SK-N-SH (cell line): ENCODE data around the gene GPR85. TPM values are rescaled to one million over a fixed set of nuclear protein-coding genes. Genes with fewer than 3 reads are reported as not detected.

Experiments
- CTCF ChIA-PET: fragments of 300-600, 350-600 bp; formaldehyde crosslinking; extraction: SDS; loops from one replicate; lab custom pipeline; 2021; lab: Yijun Ruan, JAX
- POLR2A ChIA-PET: fragments of 350-600 bp; sonication (Branson Sonifier 250); formaldehyde crosslinking; extraction: SDS; loops from one replicate; lab custom pipeline; 2020; ENCODE audit warnings: antibody characterized with exemption, inconsistent platforms; lab: Yijun Ruan, JAX
- DNase-seq: peaks from one replicate; pipeline ENCODE4 v3.0.0; 2012
- H2AFZ ChIP-seq: fragments of 200-600 bp; sonication (generic); 2 replicates; pipeline ENCODE4 v1.8.1; 2016; ENCODE audit warnings: antibody characterized with exemption, mild to moderate bottlenecking, low read depth
- H3F3A ChIP-seq: fragments of 200-600 bp; sonication (generic); replicated peaks from 2 replicates; pipeline ENCODE3; 2016; ENCODE audit warnings: antibody characterized with exemption, mild to moderate bottlenecking; ENCODE audit not compliant: insufficient read depth
- H3K27ac ChIP-seq, 2 experiments: fragments of 200-500 bp in 1 of 2; fragments of 200-600 bp in 1 of 2; sonication (Bioruptor generic) in 1 of 2; sonication (generic), shearing (Covaris generic) in 1 of 2; 2 replicates each; pipeline versions ENCODE4 v1.5.1 to v1.6.1; 2014 to 2016; ENCODE audit warnings: low read depth in 2 of 2, inconsistent platforms in 1 of 2, low read length in 1 of 2, mild to moderate bottlenecking in 1 of 2, mixed read lengths in 1 of 2
- H3K27me3 ChIP-seq: fragments of 200-600 bp; sonication (generic), shearing (Covaris generic); 2 replicates; pipeline ENCODE4 v1.6.1; 2016; ENCODE audit warnings: mixed run types; ENCODE audit not compliant: insufficient read depth
- H3K36me3 ChIP-seq, 2 experiments: fragments of 200-500 bp in 1 of 2; fragments of 200-600 bp in 1 of 2; sonication (Bioruptor generic) in 1 of 2; sonication (generic) in 1 of 2; replicated peaks in 1 of 2; 2 replicates each; pipeline versions ENCODE3 to v1.5.1; 2014 to 2016; ENCODE audit warnings: low read length in 1 of 2, mild to moderate bottlenecking in 1 of 2; ENCODE audit not compliant: insufficient read depth in 2 of 2, control insufficient read depth in 1 of 2
- H3K4me1 ChIP-seq, 2 experiments: fragments of 200-500 bp in 1 of 2; fragments of 200-600 bp in 1 of 2; sonication (Bioruptor generic) in 1 of 2; sonication (generic), shearing (Covaris generic) in 1 of 2; 2 replicates each; pipeline versions ENCODE4 v1.5.1 to v1.6.1; 2014 to 2016; ENCODE audit warnings: low read depth in 1 of 2, low read length in 1 of 2, mixed run types in 1 of 2; ENCODE audit not compliant: insufficient read depth in 2 of 2, control insufficient read depth in 1 of 2
- H3K4me2 ChIP-seq: fragments of 200-600 bp; sonication (generic), shearing (Covaris generic); 2 replicates; pipeline ENCODE4 v1.6.1; 2017; ENCODE audit warnings: mixed run types
- H3K4me3 ChIP-seq, 2 experiments: fragments of 200-500 bp in 1 of 2; fragments of 200-600 bp in 1 of 2; sonication (Bioruptor generic) in 1 of 2; sonication (generic), shearing (Covaris generic) in 1 of 2; 2 replicates each; pipeline versions ENCODE4 v1.5.1 to v1.8.1; 2014 to 2016; ENCODE audit warnings: low read depth in 2 of 2, inconsistent platforms in 1 of 2, low read length in 1 of 2, mild to moderate bottlenecking in 1 of 2, mixed read lengths in 1 of 2, moderate library complexity in 1 of 2
- H3K79me2 ChIP-seq: fragments of 200-600 bp; sonication (generic); 2 replicates; pipeline ENCODE4 v1.8.1; 2017; ENCODE audit warnings: mild to moderate bottlenecking; ENCODE audit not compliant: insufficient read depth
- H3K9ac ChIP-seq: fragments of 200-600 bp; sonication (generic); 2 replicates; pipeline ENCODE4 v1.6.1; 2017; ENCODE audit warnings: mixed run types
- H3K9me2 ChIP-seq: fragments of 200-600 bp; sonication (generic); 2 replicates; pipeline ENCODE4 v1.6.1; 2017; ENCODE audit warnings: mixed run types
- H3K9me3 ChIP-seq: fragments of 200-600 bp; sonication (generic); 2 replicates; pipeline ENCODE4 v1.6.1; 2017; ENCODE audit warnings: mixed run types, mild to moderate bottlenecking, moderate library complexity
- H4K20me1 ChIP-seq: fragments of 200-600 bp; sonication (generic); 2 replicates; pipeline ENCODE4 v1.6.1; 2017; ENCODE audit warnings: mild to moderate bottlenecking, mixed run types; ENCODE audit not compliant: insufficient read depth
- EP300 ChIP-seq, 2 experiments: IDR thresholded peaks; 2 replicates each; pipeline versions ENCODE4 v1.4.0 to v1.6.1; 2012; ENCODE audit warnings: borderline replicate concordance in 1 of 2, low read depth in 1 of 2, low read length in 1 of 2
- EZH2phosphoT487 ChIP-seq: fragments of 200-600 bp; sonication (generic); IDR thresholded peaks from 2 replicates; pipeline ENCODE4 v1.6.1; 2017; ENCODE audit warnings: low read depth, mixed run types, mild to moderate bottlenecking, antibody characterized with exemption, moderate library complexity, borderline replicate concordance
- GABPA ChIP-seq: IDR thresholded peaks from 2 replicates; pipeline ENCODE4 v1.4.0; 2012; ENCODE audit warnings: low read depth, mild to moderate bottlenecking
- MXI1 ChIP-seq: IDR thresholded peaks from 2 replicates; pipeline ENCODE4 v1.6.1; 2012; ENCODE audit warnings: mild to moderate bottlenecking, low read depth, low read length, improper control_type of control experiment
- POLR2AphosphoS5 ChIP-seq: IDR thresholded peaks from 2 replicates; pipeline ENCODE4 v1.6.1; 2012; ENCODE audit warnings: low read depth, low read length
- RAD21 ChIP-seq: IDR thresholded peaks from 2 replicates; pipeline ENCODE4 v1.6.1; 2012; ENCODE audit warnings: mild to moderate bottlenecking, low read length
- RFX5 ChIP-seq: IDR thresholded peaks from 2 replicates; pipeline ENCODE4 v1.6.1; 2012; ENCODE audit warnings: mild to moderate bottlenecking, improper control_type of control experiment, low read length
- RXRA ChIP-seq: IDR thresholded peaks from 2 replicates; pipeline ENCODE4 v1.4.0; 2012; ENCODE audit warnings: low read depth, mild to moderate bottlenecking, borderline replicate concordance
- SIN3A ChIP-seq: IDR thresholded peaks from 2 replicates; pipeline ENCODE4 v1.6.1; 2012; ENCODE audit warnings: low read depth, mild to moderate bottlenecking, low read length, moderate library complexity, borderline replicate concordance
- SMC3 ChIP-seq: IDR thresholded peaks from 2 replicates; pipeline ENCODE4 v1.6.1; 2012; ENCODE audit warnings: low read depth, low read length, improper control_type of control experiment
- TAF1 ChIP-seq: IDR thresholded peaks from 2 replicates; pipeline ENCODE4 v1.6.1; 2012; ENCODE audit warnings: low read depth, mild to moderate bottlenecking, low read length, moderate library complexity, borderline replicate concordance
- TEAD4 ChIP-seq: IDR thresholded peaks from 2 replicates; pipeline ENCODE4 v1.4.0; 2012; ENCODE audit warnings: mild to moderate bottlenecking, borderline replicate concordance; ENCODE audit not compliant: insufficient read depth
- YY1 ChIP-seq: IDR thresholded peaks from 2 replicates; pipeline ENCODE4 v1.4.0; 2012; ENCODE audit warnings: low read depth, mild to moderate bottlenecking
- WGBS: methylation state at CpG from one replicate; pipeline ENCODE4 v1.1.6; 2017; ENCODE audit warnings: low lambda C conversion rate; 5-methylcytosine and 5-hydroxymethylcytosine counted together
- polyA plus RNA-seq, 3 experiments: library from polyadenylated mRNA; depleted of rRNA; stranded (reverse); fragments of >200 nt; gene quantifications; 2 replicates each; pipeline ENCODE4 v1.2.3, GENCODE V29; 2012
- TF ChIP-seq, protein P1 (sequence below): IDR thresholded peaks from 2 replicates; pipeline ENCODE4; 2012
- TF ChIP-seq, protein P2 (sequence below): IDR thresholded peaks from 2 replicates; pipeline ENCODE4 v1.4.0; 2012; ENCODE audit warnings: low read depth, borderline replicate concordance

The GPR85 gene
- polyA plus RNA-seq, 1 of the 3 experiments (the other 2 are of a cell fraction): 2.9 TPM

DNA sequence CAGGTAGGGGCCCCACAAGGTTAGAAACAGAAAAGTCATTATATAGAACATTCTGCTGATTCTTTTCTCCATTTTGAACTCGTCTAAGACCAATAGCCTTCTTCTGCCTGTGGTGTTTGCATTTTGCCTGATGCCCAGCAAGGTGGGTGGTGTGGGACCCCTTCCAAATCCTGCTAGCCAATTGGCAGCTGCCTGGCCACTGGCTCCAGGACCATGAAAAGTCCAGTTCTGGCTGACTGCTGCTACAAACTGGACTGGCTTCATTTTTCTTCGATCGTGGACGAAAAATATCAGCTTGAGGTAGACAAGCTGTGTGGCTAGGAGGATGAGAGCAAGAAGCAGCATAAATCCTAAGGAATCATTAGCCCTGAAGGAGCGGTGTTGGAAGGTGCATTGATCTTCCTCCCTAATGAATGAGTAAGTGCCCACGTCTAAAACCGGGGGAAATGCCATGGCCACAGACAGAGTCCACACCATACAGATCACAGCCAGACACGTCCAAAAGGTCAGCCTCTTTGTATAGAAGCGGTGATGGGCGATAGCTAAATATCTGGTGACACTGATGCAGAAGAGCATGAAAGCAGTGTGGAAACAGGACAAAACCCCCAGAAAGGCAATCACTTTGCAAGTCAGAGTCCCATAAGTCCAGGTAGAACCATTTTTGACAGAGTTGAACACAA, 2.7 kb downstream of the GPR85 start:
- H3F3A ChIP-seq: peaks cover 24% of the 10 kb centered on the region
- no peak overlapping the region for H2AFZ ChIP-seq
- H3K79me2 ChIP-seq: no peaks in the 10 kb centered on the region
- peaks cover 0 to 25% of the 10 kb centered on the region in 2 experiments; a peak in 2 of 4 replicates for H3K4me1 ChIP-seq
- H3K27me3 ChIP-seq: no peaks in the 10 kb centered on the region
- 88% methylated on average over 10 of the region's 10 CpGs for WGBS
- POLR2A ChIA-PET: no interaction called here
- no peaks in the 10 kb centered on the region for H4K20me1 ChIP-seq
- no peaks in the 10 kb centered on the region for H3K9me2 ChIP-seq
- no peak overlapping the region for H3K4me3 ChIP-seq
- peak overlapping the region in 1 of 2 experiments; percentile 11; a peak in 1 of 4 replicates for H3K27ac ChIP-seq
- no peaks in the 10 kb centered on the region for H3K36me3 ChIP-seq
- no peaks in the 10 kb centered on the region for H3K9me3 ChIP-seq
- no peak overlapping the region for H3K9ac ChIP-seq
- TF ChIP-seq RXRA (no peak), MXI1 (no peak), GABPA (no peak), POLR2AphosphoS5 (no peak), YY1 (no peak), TEAD4 (no peak), SIN3A (no peak), SMC3 (no peak), RAD21 (no peak), EP300 (IDR thresholded peaks at IDR 0.05; ENCODE audit: borderline replicate concordance in 1 of 2, low read depth in 1 of 2, low read length in 1 of 2) (no peak), EZH2phosphoT487 (no peak), RFX5 (no peak), TAF1 (no peak)
- TF ChIP-seq, protein P1, sequence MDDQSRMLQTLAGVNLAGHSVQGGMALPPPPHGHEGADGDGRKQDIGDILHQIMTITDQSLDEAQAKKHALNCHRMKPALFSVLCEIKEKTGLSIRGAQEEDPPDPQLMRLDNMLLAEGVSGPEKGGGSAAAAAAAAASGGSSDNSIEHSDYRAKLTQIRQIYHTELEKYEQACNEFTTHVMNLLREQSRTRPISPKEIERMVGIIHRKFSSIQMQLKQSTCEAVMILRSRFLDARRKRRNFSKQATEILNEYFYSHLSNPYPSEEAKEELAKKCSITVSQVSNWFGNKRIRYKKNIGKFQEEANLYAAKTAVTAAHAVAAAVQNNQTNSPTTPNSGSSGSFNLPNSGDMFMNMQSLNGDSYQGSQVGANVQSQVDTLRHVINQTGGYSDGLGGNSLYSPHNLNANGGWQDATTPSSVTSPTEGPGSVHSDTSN: no peak
- TF ChIP-seq, protein P2, sequence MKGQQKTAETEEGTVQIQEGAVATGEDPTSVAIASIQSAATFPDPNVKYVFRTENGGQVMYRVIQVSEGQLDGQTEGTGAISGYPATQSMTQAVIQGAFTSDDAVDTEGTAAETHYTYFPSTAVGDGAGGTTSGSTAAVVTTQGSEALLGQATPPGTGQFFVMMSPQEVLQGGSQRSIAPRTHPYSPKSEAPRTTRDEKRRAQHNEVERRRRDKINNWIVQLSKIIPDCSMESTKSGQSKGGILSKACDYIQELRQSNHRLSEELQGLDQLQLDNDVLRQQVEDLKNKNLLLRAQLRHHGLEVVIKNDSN: no peak
- CTCF ChIA-PET: interaction anchor here (0.9 to 1.3 kb wide), 3 partner anchors 9 to 75 kb away, joined by 3 to 4 read pairs (median 3); no protein-coding TSS in a partner anchor
- H3K4me2 ChIP-seq: no peak overlapping the region
- DNase-seq: no peak
